Right lobe of liver (tissue), 4 donors: ENCODE measurements around the gene GSTP1.

Source experiments
- CTCF ChIP-seq, 4 donors: fragments of 200-600 bp in 3 of 4; fragments of 450-650 bp in 1 of 4; IDR thresholded peaks; one replicate each; pipeline versions ENCODE4 v1.5.1 to v1.8.0; 2016 to 2022; ENCODE audit warnings: antibody characterized with exemption in 4 of 4, mild to moderate bottlenecking in 2 of 4
- POLR2A ChIP-seq: fragments of 450-650 bp; IDR thresholded peaks from one replicate; pipeline ENCODE4 v1.6.1; 2017; ENCODE audit warnings: antibody characterized with exemption, mild to moderate bottlenecking
- donor health status: DM: no; HTN: no; CAD: no.
- donor health status: DM: no; HTN: no; CAD: no.
- donor health status: DM: no; HTN: yes; CAD: no.

GRCh38 chr11:67628710-67629385, 45.2 kb downstream of the GSTP1 start:
- TF ChIP-seq CTCF (IDR thresholded peaks at IDR 0.05) (no peak), POLR2A (no peak)
